Measurements from ENCODE around the gene KRTAP17-1. TPM values are rescaled to one million over a fixed set of nuclear protein-coding genes. Genes with fewer than 3 reads are reported as not detected.

Gene KRTAP17-1
- total and polyA plus RNA-seq, 7 donors, result not detected

DNA sequence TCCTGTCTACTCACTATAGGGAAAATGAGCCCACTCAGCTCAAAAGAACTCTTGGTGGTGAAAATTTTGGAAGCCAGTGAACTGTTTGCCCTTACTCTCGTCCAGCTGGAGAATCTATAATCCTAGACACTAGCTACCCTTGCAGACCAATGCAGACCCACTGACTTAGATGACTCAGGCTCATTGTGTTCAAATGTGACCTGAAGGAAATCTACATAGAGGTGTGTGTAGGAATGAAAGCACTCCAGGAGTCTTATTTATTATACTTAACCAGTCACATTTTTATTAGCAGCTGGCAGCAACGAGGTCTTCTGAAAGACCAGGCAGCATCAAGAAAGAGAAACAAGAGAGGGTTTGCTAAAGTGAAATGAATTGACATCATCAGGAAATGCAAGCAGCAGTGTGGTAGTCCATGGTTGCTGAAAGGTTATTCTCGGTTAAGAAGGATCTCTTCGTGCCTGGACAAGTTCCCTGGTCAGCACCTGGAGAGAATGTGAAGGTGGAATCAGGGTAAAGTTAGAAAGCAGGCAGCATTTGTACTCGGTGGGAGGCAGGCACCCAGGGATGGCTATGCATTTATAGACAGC, 14.2 kb downstream of the KRTAP17-1 start:
- 75 to 76% methylated on average over 5 of the region's 5 CpGs for WGBS, 2 donors
- Histone ChIP-seq H3K4me3 (no peak overlapping the region), H3K27ac (no peak overlapping the region), H3K27me3 (no peaks in the 10 kb centered on the region), H3K4me1 (peaks cover 0 to 9% (median 0%) of the 10 kb centered on the region in 4 donors), H3K36me3 (no peaks in the 10 kb centered on the region), H3K9me3 (no peaks in the 10 kb centered on the region)
- no peak for DNase-seq
- TF ChIP-seq EP300 (IDR thresholded peaks at IDR 0.05), result no peak
- intact Hi-C loops (cut with DNase I), result no loop called here

DNA sequence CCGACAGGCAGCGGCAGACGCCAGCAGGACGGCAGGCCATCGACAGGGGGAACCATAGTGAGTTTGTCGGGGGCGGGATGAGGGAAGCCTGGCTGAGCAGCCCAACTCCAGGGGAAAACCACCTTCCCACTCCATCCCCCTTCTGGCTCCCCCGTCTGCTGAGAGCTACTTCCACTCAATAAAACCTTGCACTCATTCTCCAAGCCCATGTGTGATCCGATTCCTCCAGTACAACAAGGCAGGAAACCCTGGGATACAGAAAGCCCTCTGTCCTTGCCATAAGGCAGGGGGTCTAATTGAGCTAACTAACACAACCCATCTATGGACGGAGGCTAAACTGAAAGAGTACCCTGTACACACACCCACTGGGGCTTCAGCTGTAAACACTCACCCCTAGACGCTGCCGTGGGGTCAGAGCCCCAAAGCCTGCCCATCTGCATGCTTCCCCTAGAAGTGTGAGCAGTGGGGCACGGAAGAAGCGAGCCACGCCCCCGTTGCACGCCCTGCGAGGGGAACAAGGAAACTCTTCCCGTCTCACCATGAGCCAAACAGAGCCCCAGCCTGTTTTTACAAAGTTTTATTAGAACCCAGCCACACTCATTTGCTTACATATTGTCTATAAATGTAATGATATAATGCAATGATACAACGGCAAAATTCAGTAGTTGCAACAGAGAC, 16.9 kb downstream of the KRTAP17-1 start:
- DNase-seq, result no peak
- Histone ChIP-seq H3K4me3 (no peak overlapping the region), H3K27ac (no peak overlapping the region), H3K36me3 (no peaks in the 10 kb centered on the region), H3K4me1 (peaks cover 0 to 9% (median 0%) of the 10 kb centered on the region in 4 donors), H3K9me3 (no peaks in the 10 kb centered on the region), H3K27me3 (no peaks in the 10 kb centered on the region)
- WGBS, 2 donors, result 83 to 87% methylated on average over 20 of the region's 20 CpGs
- intact Hi-C loops (cut with DNase I), result no loop called here
- TF ChIP-seq EP300 (IDR thresholded peaks at IDR 0.05), result no peak
- TF ChIP-seq POLR2AphosphoS5 (IDR thresholded peaks at IDR 0.05), result no peak
- TF ChIP-seq, protein P1, sequence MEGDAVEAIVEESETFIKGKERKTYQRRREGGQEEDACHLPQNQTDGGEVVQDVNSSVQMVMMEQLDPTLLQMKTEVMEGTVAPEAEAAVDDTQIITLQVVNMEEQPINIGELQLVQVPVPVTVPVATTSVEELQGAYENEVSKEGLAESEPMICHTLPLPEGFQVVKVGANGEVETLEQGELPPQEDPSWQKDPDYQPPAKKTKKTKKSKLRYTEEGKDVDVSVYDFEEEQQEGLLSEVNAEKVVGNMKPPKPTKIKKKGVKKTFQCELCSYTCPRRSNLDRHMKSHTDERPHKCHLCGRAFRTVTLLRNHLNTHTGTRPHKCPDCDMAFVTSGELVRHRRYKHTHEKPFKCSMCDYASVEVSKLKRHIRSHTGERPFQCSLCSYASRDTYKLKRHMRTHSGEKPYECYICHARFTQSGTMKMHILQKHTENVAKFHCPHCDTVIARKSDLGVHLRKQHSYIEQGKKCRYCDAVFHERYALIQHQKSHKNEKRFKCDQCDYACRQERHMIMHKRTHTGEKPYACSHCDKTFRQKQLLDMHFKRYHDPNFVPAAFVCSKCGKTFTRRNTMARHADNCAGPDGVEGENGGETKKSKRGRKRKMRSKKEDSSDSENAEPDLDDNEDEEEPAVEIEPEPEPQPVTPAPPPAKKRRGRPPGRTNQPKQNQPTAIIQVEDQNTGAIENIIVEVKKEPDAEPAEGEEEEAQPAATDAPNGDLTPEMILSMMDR (IDR thresholded peaks at IDR 0.05), result no peak
- no peak for TF ChIP-seq POLR2A (IDR thresholded peaks at IDR 0.05)

DNA sequence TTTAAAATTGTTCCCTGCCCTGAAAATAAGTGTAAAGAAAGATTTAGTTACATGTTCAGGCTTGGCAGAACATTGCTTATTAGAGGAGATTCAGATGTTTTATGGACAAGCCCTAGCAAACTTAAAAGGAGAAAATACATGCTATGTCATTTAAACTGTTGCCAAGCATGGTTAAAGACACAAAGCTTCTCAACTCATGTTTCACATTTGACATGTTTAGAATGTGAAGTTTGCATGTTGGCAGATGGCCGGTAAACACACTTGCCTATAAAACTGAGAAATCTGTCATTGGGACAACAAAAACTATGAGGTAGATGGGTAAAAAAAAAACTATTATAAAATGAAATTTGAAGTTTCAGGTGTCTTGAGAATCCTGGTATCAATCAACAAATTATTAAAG, 18.7 kb downstream of the KRTAP17-1 start:
- H3K27me3 ChIP-seq, result no peaks in the 10 kb centered on the region
- no peak overlapping the region for H3K4me3 ChIP-seq
- H3K27ac ChIP-seq, result no peak overlapping the region
- no peak for DNase-seq
- no peaks in the 10 kb centered on the region for H3K4me1 ChIP-seq
- 49 to 71% methylated on average over 1 of the region's 1 CpG for WGBS, 2 donors
- no peaks in the 10 kb centered on the region for H3K36me3 ChIP-seq
- H3K9me3 ChIP-seq, result no peaks in the 10 kb centered on the region
- intact Hi-C loops (cut with DNase I), result no loop called here
- no peak for TF ChIP-seq POLR2AphosphoS5 (IDR thresholded peaks at IDR 0.05)

DNA sequence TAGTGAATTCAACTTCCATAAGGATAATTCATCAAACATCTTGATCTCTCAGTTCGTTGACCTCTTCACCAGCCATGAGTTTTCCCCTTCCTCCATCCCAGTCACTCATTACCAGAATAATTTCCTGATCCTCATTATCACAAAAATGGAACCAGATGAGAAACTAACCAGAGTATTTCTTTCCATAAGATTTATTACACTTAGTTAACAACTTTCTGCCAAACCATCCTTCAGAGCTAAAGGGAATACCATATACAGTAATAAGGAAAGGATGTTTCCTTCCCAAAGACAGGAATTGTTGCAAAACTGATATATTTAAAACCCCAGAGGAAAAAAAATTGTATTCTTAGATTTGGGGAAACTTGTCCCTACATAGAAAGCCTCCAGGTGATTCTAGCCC, 21.5 kb downstream of the KRTAP17-1 start:
- Histone ChIP-seq H3K4me3 (no peak overlapping the region), H3K27me3 (no peaks in the 10 kb centered on the region), H3K27ac (no peak overlapping the region), H3K9me3 (no peaks in the 10 kb centered on the region), H3K4me1 (no peaks in the 10 kb centered on the region), H3K36me3 (no peaks in the 10 kb centered on the region)
- intact Hi-C loops (cut with DNase I), result no loop called here
- 87 to 92% methylated on average over 1 of the region's 1 CpG for WGBS, 2 donors
- no peak for DNase-seq
- TF ChIP-seq EP300 (IDR thresholded peaks at IDR 0.05), result no peak
- no peak for TF ChIP-seq POLR2AphosphoS5 (IDR thresholded peaks at IDR 0.05)
- TF ChIP-seq, protein P1 (IDR thresholded peaks at IDR 0.05), result no peak
- TF ChIP-seq POLR2A (IDR thresholded peaks at IDR 0.05), result no peak

DNA sequence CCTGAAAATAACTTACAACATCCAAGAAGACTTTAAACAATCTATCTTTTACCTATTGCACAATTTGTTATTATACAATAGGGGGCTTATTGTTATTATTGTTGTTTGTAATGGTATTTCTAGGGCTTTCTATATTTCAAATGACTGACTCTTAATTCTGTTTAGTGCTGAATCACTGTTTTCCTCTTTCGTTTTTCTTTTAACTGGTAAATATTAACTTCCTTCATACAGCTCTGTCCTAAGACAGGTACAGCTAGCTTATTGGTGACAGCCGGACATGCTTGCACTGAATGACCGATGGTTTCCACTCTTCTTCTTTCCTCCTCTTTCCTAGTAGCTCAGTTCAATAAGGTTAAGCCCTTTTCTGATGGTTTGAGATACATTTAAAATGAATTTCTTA, 28.5 kb downstream of the KRTAP17-1 start:
- TF ChIP-seq EP300 (IDR thresholded peaks at IDR 0.05) (no peak), POLR2AphosphoS5 (IDR thresholded peaks at IDR 0.05) (no peak), POLR2A (IDR thresholded peaks at IDR 0.05) (no peak)
- TF ChIP-seq, protein P1 (IDR thresholded peaks at IDR 0.05), result no peak
- H3K27me3 ChIP-seq, result no peaks in the 10 kb centered on the region
- no peaks in the 10 kb centered on the region for H3K36me3 ChIP-seq
- no peaks in the 10 kb centered on the region for H3K9me3 ChIP-seq
- no peak overlapping the region for H3K27ac ChIP-seq
- H3K4me3 ChIP-seq, result no peak overlapping the region
- intact Hi-C loops (cut with DNase I), result no loop called here
- peaks cover 0 to 7% (median 3%) of the 10 kb centered on the region in 4 donors for H3K4me1 ChIP-seq
- DNase-seq, result no peak
- 28 to 58% methylated on average over 3 of the region's 3 CpGs for WGBS, 2 donors
